CD1c-positive myeloid dendritic cell (primary cell): ENCODE measurements around the gene ZNF606.

Experiments used
- DNase-seq: peaks from one replicate; pipeline ENCODE4 v3.0.0-alpha.2; 2016; ENCODE audit errors: extremely low spot score

The ZNF606 gene

DNA sequence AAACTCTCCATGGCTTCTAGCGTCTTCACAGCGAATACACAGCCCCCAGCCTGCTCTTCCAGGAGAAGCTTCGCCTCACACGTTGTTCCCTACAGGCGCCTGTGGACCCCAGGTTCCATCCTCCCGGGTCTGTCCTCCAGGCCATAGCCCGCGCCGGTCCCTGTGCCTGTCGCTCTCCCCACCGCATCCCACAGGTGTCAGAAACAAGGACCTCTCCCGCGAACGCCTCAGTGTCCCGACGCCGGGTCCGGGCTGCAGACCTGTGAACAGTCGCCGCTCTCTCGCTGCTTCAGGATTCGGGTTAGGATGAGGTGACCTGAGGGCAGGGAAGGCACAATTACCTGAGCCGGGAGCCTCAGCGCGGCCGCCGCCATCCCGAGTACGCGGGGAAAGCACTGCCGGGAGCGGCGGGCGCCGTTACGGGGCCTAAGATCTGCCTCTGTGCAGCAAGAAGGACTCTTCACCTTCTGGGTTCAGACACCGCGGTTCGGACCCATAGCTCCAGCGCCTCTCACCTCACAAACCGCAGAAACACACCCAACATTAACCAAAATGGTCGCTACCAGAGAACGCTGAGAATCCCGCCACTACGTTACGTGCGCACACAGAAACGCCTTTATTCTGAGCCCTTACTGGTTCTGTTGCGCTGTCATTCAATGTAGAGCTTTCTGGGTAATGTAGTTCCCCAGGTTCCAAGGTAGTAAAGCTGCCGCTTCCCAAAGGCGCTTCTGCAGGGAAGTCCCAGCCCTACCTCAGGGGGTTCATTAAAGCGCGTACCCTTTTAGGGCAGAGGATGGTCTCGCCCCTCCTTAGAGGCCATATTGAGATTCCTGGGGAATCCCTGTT, 67.6 kb downstream of the ZNF606 start, which contains the start of gene ZNF418:
TSS of gene ZNF418 (minus strand) at position 583 of the 846 bp plus-strand sequence. CDS start 1,580 bp downstream, outside the sequence.
- DNase-seq = peak; percentile 84

DNA sequence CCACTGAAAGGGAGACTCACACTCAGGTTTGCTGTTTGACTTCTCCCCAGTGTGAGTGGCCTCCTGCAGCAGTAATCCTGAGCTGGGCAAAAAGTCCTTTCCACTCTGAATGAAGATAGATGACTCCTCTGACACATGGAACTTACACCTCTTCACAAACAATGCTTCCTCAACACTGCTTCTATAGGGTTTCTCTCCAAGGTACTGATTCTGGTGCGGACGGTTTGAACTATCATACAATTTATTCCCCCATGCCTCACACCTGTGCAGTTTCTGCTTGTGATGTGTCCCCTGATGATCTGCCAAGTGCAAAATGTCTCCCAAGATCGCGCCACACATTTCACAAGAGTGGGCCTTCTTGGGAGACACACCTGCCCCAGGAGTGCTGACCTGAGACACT, 75.0 kb downstream of the ZNF606 start:
- DNase-seq = no peak
